Neural progenitor cell (in vitro differentiated cells): ENCODE measurements around the gene KRT79. TPM values are rescaled to one million over a fixed set of nuclear protein-coding genes. Genes with fewer than 3 reads are reported as not detected.

Experiments used
- DNase-seq: peaks from one replicate; pipeline ENCODE4 v3.0.0-alpha.2; 2016; ENCODE audit warnings: low spot score
- H2AFZ ChIP-seq: fragments of 200-600 bp; sonication (generic); replicated peaks from 2 replicates; pipeline ENCODE4 v1.6.1; 2016; ENCODE audit warnings: antibody characterized with exemption
- H3F3A ChIP-seq: fragments of 200-600 bp; sonication (generic); 2 replicates; pipeline ENCODE4 v1.6.1; 2016; ENCODE audit warnings: antibody characterized with exemption, low read depth
- H3K27ac ChIP-seq: fragments of 200-600 bp; sonication (generic); 2 replicates; pipeline ENCODE4 v1.5.1; 2016; ENCODE audit warnings: mild to moderate bottlenecking
- H3K27me3 ChIP-seq: fragments of 200-600 bp; sonication (generic); 2 replicates; pipeline ENCODE4 v1.6.1; 2016; ENCODE audit warnings: mild to moderate bottlenecking, moderate library complexity
- H3K36me3 ChIP-seq: fragments of 200-600 bp; sonication (generic); 2 replicates; pipeline ENCODE4 v1.5.1; 2016
- H3K4me1 ChIP-seq: fragments of 200-600 bp; sonication (generic); 2 replicates; pipeline ENCODE4 v1.6.1; 2016; ENCODE audit warnings: mixed run types
- H3K4me2 ChIP-seq: fragments of 200-600 bp; sonication (generic); 2 replicates; pipeline ENCODE4 v1.6.1; 2016
- H3K4me3 ChIP-seq: fragments of 200-600 bp; sonication (generic); 2 replicates; pipeline ENCODE4 v1.5.1; 2016
- H3K79me2 ChIP-seq: fragments of 200-600 bp; sonication (generic); 2 replicates; pipeline ENCODE4 v1.6.1; 2016; ENCODE audit warnings: low read depth
- H3K9ac ChIP-seq: fragments of 200-600 bp; sonication (generic); 2 replicates; pipeline ENCODE4 v1.6.1; 2016
- H3K9me3 ChIP-seq: fragments of 200-600 bp; sonication (generic); 2 replicates; pipeline ENCODE4 v1.5.1; 2016; ENCODE audit warnings: low read depth
- H4K20me1 ChIP-seq: fragments of 200-600 bp; sonication (generic); 2 replicates; pipeline ENCODE4 v1.6.1; 2016; ENCODE audit warnings: low read depth
- H3K27ac Mint-ChIP-seq: 3 replicates; pipeline ENCODE4 v1.8.0; 2021; ENCODE audit warnings: mixed read lengths
- H3K27me3 Mint-ChIP-seq: 2 replicates; pipeline ENCODE4 v1.8.0; 2022; ENCODE audit warnings: low read depth, mild to moderate bottlenecking, inconsistent platforms, moderate library complexity, mixed read lengths; ENCODE audit not compliant: insufficient read depth
- H3K36me3 Mint-ChIP-seq: 3 replicates; pipeline ENCODE4 v1.8.0; 2021; ENCODE audit warnings: mixed read lengths
- H3K4me1 Mint-ChIP-seq: 3 replicates; pipeline ENCODE4 v1.8.0; 2021; ENCODE audit warnings: mixed read lengths
- H3K4me3 Mint-ChIP-seq: 3 replicates; pipeline ENCODE4 v1.8.0; 2021; ENCODE audit warnings: mild to moderate bottlenecking, moderate library complexity, mixed read lengths
- H3K9me3 Mint-ChIP-seq: 3 replicates; pipeline ENCODE4 v1.8.0; 2020; ENCODE audit warnings: mixed read lengths
- CTCF ChIP-seq: fragments of 200-600 bp; sonication (generic); IDR thresholded peaks from 2 replicates; pipeline ENCODE4 v1.5.1; 2017; ENCODE audit warnings: antibody characterized with exemption, mild to moderate bottlenecking
- EZH2 ChIP-seq: fragments of 200-600 bp; sonication (generic); IDR thresholded peaks from 2 replicates; pipeline ENCODE4 v1.6.1; 2017; ENCODE audit warnings: antibody characterized with exemption, mild to moderate bottlenecking, moderate library complexity
- EZH2phosphoT487 ChIP-seq: fragments of 200-600 bp; sonication (generic); IDR thresholded peaks from 2 replicates; pipeline ENCODE4 v1.6.1; 2017; ENCODE audit warnings: antibody characterized with exemption
- total RNA-seq: library from RNA; depleted of rRNA; stranded (reverse); fragments of >200 nt; gene quantifications from 2 replicates; pipeline ENCODE4 v1.2.3, GENCODE V29; 2015; ENCODE audit warnings: low replicate concordance

The KRT79 gene
- total RNA-seq, 1 donor from 2014 or later: not detected

- H3K4me1 ChIP-seq: no peaks in the 10 kb centered on the region
- no peaks in the 10 kb centered on the region for H3K9me3 ChIP-seq
- no peaks in the 10 kb centered on the region for H3K36me3 Mint-ChIP-seq
- TF ChIP-seq EZH2 (no peak), EZH2phosphoT487 (no peak), CTCF (no peak)
- no peak overlapping the region for H3K27ac Mint-ChIP-seq
- H3F3A ChIP-seq: no peaks in the 10 kb centered on the region
- H3K36me3 ChIP-seq: no peaks in the 10 kb centered on the region
- H3K9ac ChIP-seq: no peak overlapping the region
- no peak overlapping the region for H2AFZ ChIP-seq
- no peak overlapping the region for H3K4me2 ChIP-seq
- H3K27ac ChIP-seq: no peak overlapping the region
- H4K20me1 ChIP-seq: no peaks in the 10 kb centered on the region
- H3K4me3 ChIP-seq: no peak overlapping the region
- DNase-seq: no peak
- no peak overlapping the region for H3K4me3 Mint-ChIP-seq
- H3K27me3 Mint-ChIP-seq: peaks cover 12% of the 10 kb centered on the region
- no peaks in the 10 kb centered on the region for H3K79me2 ChIP-seq
- H3K4me1 Mint-ChIP-seq: no peaks in the 10 kb centered on the region
- no peaks in the 10 kb centered on the region for H3K9me3 Mint-ChIP-seq
- H3K27me3 ChIP-seq: no peaks in the 10 kb centered on the region
Measured at GRCh38 chr12:52789637-52790426, 44.3 kb downstream of the KRT79 start.

DNA sequence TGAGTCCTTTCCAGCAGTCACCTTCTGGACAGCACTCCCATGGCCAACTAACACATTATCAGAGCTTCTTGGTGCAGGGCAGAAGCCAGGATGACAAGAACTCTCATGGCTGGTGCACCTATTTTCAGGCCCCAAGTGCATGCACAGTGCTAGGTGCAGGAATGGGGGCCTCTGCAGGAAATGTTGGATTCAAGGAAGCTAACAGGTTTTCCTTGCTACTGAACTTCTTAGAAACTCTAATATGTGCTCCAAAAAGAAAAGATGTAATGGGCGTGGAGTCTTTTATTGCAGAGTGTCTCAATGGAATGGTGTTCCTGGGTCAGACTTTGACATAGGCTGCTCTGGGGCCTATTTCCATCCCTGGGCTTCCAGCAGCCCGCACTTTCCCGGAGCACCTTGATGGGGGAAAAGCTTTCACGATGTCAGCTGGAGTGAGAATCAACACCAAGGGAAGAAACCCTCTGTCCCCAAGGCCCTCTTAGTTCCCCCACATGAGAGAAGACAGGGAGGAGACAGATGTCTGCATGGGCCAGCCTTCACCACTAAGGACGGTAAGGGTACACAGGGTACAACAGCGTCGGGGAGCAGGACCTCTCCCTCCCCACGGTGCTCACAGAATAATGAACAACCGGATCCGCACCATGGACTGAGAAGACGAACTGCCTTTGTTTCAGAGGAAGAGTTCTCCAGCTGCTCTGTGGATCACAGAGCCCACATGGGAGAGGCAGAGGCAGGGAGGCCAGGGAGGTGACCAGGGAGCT is 45.1 kb downstream of the KRT79 start:
- Histone ChIP-seq H3K4me1 (no peaks in the 10 kb centered on the region), H3K9ac (no peak overlapping the region), H3K9me3 (no peaks in the 10 kb centered on the region), H3K4me3 (no peak overlapping the region), H3K79me2 (no peaks in the 10 kb centered on the region), H2AFZ (no peak overlapping the region), H3K27ac (no peak overlapping the region), H3K4me2 (no peak overlapping the region), H3K27me3 (no peaks in the 10 kb centered on the region), H3K36me3 (no peaks in the 10 kb centered on the region), H4K20me1 (no peaks in the 10 kb centered on the region), H3F3A (no peaks in the 10 kb centered on the region)
- H3K27ac Mint-ChIP-seq: no peak overlapping the region
- no peaks in the 10 kb centered on the region for H3K36me3 Mint-ChIP-seq
- no peaks in the 10 kb centered on the region for H3K9me3 Mint-ChIP-seq
- no peak for DNase-seq
- no peaks in the 10 kb centered on the region for H3K4me1 Mint-ChIP-seq
- no peak overlapping the region for H3K4me3 Mint-ChIP-seq
- TF ChIP-seq EZH2phosphoT487: no peak
- no peak for TF ChIP-seq CTCF
- TF ChIP-seq EZH2: no peak
- H3K27me3 Mint-ChIP-seq: peaks cover 9% of the 10 kb centered on the region

- H3K4me3 Mint-ChIP-seq: no peak overlapping the region
- Histone ChIP-seq H4K20me1 (no peaks in the 10 kb centered on the region), H3K4me3 (no peak overlapping the region), H3K4me1 (no peaks in the 10 kb centered on the region), H3K79me2 (no peaks in the 10 kb centered on the region), H3K4me2 (no peak overlapping the region), H3K9me3 (no peaks in the 10 kb centered on the region), H3K9ac (no peak overlapping the region), H3K27ac (no peak overlapping the region), H3K27me3 (no peaks in the 10 kb centered on the region), H3K36me3 (no peaks in the 10 kb centered on the region), H3F3A (no peaks in the 10 kb centered on the region), H2AFZ (no peak overlapping the region)
- H3K27me3 Mint-ChIP-seq: peaks cover 9% of the 10 kb centered on the region
- DNase-seq: no peak
- H3K4me1 Mint-ChIP-seq: no peaks in the 10 kb centered on the region
- H3K9me3 Mint-ChIP-seq: no peaks in the 10 kb centered on the region
- H3K36me3 Mint-ChIP-seq: no peaks in the 10 kb centered on the region
- no peak overlapping the region for H3K27ac Mint-ChIP-seq
- TF ChIP-seq EZH2: no peak
- TF ChIP-seq EZH2phosphoT487: no peak
- TF ChIP-seq CTCF: no peak
Measured at GRCh38 chr12:52788192-52788875, 45.8 kb downstream of the KRT79 start.
